NB4 (cell line): ENCODE results near the gene TNRC18.
"Not testable (repeated sequence)": the region's sequence is repeated elsewhere in the genome, so short reads cannot be mapped to it uniquely, and the experiment has no call there.

Experiments
- DNase-seq: peaks from one replicate; pipeline ENCODE4 v3.0.0; 2010; ENCODE audit warnings: low read depth
- H3K4me3 ChIP-seq: one replicate; pipeline ENCODE4 v1.5.1; 2011; ENCODE audit warnings: mild to moderate bottlenecking, low read depth, low read length, moderate library complexity
- CTCF ChIP-seq: IDR thresholded peaks from one replicate; pipeline ENCODE4 v1.5.1; 2012; ENCODE audit warnings: low read depth, low read length
- MAX ChIP-seq: IDR thresholded peaks from 2 replicates; pipeline ENCODE4 v1.6.1; 2011; ENCODE audit warnings: low read depth, low read length
- MYC ChIP-seq: IDR thresholded peaks from 2 replicates; pipeline ENCODE4 v1.6.1; 2011; ENCODE audit warnings: low read depth, low read length
- POLR2A ChIP-seq: IDR thresholded peaks from 2 replicates; pipeline ENCODE4 v1.6.1; 2011; ENCODE audit warnings: mild to moderate bottlenecking; ENCODE audit not compliant: insufficient read length; ENCODE audit errors: extremely low read depth

The TNRC18 gene

GRCh38 chr7:5274441-5274840, 149.2 kb downstream of the TNRC18 start:
- H3K4me3 ChIP-seq = no peak overlapping the region
- DNase-seq = no peak
- TF ChIP-seq MAX = no peak

GRCh38 chr7:5273831-5274405, 149.7 kb downstream of the TNRC18 start:
- not testable (repeated sequence) for DNase-seq, H3K4me3 ChIP-seq

- TF ChIP-seq CTCF = no peak
- H3K4me3 ChIP-seq = no peak overlapping the region
- DNase-seq = no peak
These were observed 152.8 kb downstream of the TNRC18 start for GRCh38 chr7:5270788-5271187.

GRCh38 chr7:5269992-5270657, 153.5 kb downstream of the TNRC18 start:
- DNase-seq, H3K4me3 ChIP-seq: not testable (repeated sequence)

- H3K4me3 ChIP-seq = not testable (repeated sequence)
These were observed 155.8 kb downstream of the TNRC18 start for GRCh38 chr7:5267829-5268228.

GRCh38 chr7:5266191-5267028, 157.2 kb downstream of the TNRC18 start:
- H3K4me3 ChIP-seq = no peak overlapping the region
- DNase-seq = peak; percentile 42

More at GRCh38 chr7:5267829-5268228, 155.8 kb downstream of the TNRC18 start:
- peak; percentile 45 for DNase-seq

GRCh38 chr7:5265320-5266190, 158.1 kb downstream of the TNRC18 start:
- TF ChIP-seq MYC (no peak), MAX (no peak), POLR2A (no peak), CTCF (no peak)
- DNase-seq = no peak
- no peak overlapping the region for H3K4me3 ChIP-seq

More at GRCh38 chr7:5266191-5267028, 157.2 kb downstream of the TNRC18 start:
- TF ChIP-seq MYC (no peak), POLR2A (no peak), CTCF (no peak), MAX (no peak)

GRCh38 chr7:5263066-5263465, 160.6 kb downstream of the TNRC18 start:
- not testable (repeated sequence) for DNase-seq, H3K4me3 ChIP-seq

- H3K4me3 ChIP-seq, DNase-seq: not testable (repeated sequence)
These were observed 163.0 kb downstream of the TNRC18 start for GRCh38 chr7:5260530-5261068.
